Right ventricle myocardium inferior (tissue), 1 donor: ENCODE data around the gene HSPB8. TPM values are rescaled to one million over a fixed set of nuclear protein-coding genes. Genes with fewer than 3 reads are reported as not detected.

Experiments
- ATAC-seq: fragments of 200-7000 bp; cut with Tn5 transposase; one replicate; pipeline ENCODE4 v1.9.1; 2020; ENCODE audit warnings: mild to moderate bottlenecking, moderate library complexity
- DNase-seq: peaks from one replicate; pipeline ENCODE4 v3.0.0; 2021; ENCODE audit errors: missing footprints
- intact Hi-C: fragments of 100-400 bp; cut with DNase I; formaldehyde crosslinking; loops from one replicate; pipeline ENCODE4 v1.11.0; 2022
- long read RNA-seq: library from polyadenylated mRNA; unstranded; transcript quantifications from one replicate; pipeline ENCODE4 v2.0.0, GENCODE V29; 2021
- total RNA-seq: library from RNA; stranded (reverse); fragmentation: NEBNext Ultra II Directional; extraction: Animal tissue kit (Norgen Biotek cat#: 25700); gene quantifications from one replicate; pipeline ENCODE4 v1.2.1, GENCODE V29; 2021
- donor health status: DM: no; HTN: yes; CAD: no; lungs with severe emphysema.

Gene HSPB8
- 572 TPM for total RNA-seq
- long read RNA-seq, transcript HSPB8-201 (3 exons, 2,152 nt): major isoform, 937 of 963 reads
- long read RNA-seq, partial matches to known transcripts: 0 of 963 reads
- long read RNA-seq, other reads (novel, unspliced or antisense): 25 of 963 reads

DNA sequence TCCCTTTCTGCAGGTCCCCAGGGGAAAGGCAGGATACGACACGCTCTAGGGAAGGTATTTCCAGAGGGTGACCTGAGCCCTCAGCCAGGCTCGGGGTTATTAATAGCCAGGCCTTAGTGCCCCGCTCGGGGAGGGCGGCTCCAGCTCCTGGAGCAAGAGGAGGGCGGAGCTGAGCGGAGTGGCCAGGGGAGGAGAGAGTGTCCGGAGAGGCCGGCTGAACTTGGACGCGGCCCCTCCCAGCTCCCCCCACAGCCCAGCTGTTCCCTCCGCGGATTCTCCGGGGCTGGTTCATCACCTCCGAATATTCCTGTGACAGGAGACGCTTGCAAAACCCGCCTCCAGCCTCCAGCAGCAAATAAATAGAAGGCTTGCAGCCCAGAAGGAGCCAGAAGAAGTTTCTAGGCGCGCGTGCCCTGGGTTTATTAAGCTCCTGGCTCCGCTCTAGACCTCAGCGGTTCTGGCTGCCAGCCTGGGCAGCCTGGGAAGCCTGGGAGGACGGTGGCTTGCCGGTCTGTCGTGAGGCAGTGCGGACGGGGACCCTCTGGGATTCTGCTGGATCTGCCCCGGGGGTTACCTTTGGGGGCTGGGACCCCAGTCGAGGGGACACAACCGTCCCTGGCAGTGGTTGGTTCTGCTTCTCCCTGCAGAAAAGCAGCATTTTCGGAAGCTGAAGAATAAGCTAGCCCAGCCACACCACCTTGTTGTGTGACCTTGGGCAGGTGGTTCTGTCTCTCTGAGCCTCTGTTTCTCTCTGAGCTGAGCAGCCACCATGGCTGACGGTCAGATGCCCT is at the start of gene HSPB8:
TSS of gene HSPB8 (plus strand) at position 388 of the 791 bp plus-strand sequence. CDS start at position 770, 382 bp downstream.
- DNase-seq: peak; percentile 94
- intact Hi-C loops: loop anchor here (1.0 to 5.0 kb wide), 3 partner anchors 20 to 228 kb away; no protein-coding TSS in a partner anchor
- peak; percentile 92 for ATAC-seq

DNA sequence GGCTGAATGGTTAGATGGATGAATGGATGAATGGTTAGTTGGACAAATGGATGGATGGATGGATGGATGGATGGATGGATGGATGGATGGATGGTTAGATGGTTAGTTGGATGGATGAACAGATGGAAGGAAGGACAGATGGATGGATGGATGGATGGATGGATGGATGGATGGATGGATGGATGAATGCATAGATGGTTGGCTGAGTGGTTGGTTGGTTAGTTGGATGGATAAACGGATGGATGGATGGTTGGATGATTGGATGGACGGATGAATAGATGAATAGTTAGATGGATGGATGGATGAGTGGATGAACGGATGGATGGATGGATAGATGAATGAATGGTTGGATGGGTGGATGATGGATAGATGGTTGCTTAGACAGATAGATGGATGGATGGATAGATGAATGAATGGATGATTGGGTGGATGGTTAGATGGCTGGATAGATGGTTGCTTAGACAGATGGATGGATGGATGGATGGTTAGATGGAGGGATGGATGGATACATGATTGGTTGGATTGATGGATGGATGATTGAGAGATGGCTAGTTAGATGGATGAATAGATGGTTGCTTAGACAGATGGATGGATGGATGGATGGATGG is 48.8 kb upstream of the HSPB8 start:
- intact Hi-C loops: no loop called here
- no peak for ATAC-seq
- no peak for DNase-seq

DNA sequence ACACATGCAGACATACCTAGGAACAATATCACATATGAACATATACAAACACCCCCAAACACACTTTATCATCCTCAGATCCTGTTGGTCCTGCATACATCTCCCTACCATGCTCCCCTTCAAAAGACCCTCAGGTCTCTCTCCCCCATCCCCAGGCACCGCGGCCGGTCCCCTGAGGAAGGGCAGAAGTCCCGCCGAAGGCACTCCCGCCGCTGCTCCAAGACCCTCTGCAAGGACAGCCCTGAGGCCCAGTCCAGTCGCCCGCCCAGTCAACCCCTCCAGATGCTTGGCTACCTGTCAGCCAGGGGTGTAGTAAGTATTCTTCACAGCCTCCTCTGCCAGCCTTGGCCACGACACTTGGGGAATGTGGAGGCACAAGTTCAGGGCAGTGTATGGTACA is 48.2 kb upstream of the HSPB8 start:
- ATAC-seq: no peak
- intact Hi-C loops: no loop called here
- DNase-seq: no peak

DNA sequence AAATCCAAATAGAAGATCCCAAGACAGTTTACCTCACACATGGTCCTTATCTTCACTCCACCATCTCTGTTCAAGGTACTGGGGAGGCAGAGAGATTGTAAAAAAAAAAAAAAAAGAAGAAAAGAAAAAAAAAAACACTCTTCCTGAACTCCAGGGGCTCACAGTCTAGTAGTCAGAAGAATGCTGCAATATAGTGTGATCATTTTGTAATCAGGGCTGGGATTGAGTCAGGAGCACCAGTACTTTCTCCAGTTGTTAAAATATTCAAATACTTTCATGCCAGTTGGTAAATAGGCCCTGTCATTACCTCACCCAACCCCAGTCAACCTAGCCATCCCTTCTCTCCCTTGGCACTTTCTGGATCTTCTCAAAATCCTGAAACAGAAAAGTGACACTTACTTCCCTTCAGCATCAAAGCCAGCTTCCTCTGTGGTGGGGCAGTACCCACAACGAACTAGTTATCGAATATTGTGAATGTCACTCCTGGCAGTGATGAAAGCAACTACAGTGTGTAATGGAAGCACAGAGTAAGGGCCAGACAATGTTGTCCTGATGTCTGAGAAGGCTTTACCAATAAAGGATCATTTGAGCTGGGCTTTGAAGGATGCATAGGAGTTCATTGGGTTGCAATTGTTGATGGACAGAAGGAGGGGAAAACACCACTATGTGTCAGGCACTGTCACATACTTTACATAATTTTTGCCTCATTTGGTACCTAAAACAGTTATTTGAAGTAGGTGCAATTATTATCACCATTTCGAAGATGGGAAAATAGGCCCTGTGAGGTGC is 44.3 kb upstream of the HSPB8 start:
- intact Hi-C loops: no loop called here
- DNase-seq: no peak
- ATAC-seq: no peak

DNA sequence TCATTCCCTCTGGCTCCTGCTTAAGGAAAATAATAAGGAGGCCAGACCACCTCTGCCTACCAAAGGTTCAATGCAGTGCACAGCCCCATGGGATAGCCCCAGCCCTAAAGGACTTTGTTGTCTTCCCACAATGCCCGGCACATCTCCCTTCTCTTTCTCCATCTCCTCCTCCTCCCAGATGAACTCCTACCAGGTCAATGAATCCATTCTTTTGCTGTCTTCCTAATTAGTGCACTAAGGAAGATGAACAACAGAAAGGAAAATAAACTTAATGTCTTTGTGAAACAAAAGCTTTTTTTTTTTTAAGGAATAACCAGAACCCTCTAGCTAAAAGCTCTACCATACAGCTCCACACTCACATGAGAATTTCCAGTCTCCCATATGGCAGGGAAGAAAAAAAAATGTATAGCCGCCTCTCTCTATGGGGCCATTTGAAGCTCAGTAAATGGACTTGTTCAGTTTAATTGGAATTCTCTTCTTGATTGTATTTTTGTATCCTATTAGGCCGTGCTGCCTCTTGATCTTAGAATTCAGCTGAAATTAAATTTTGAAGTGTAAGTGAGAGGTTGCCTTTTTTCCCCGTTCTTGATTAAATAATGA is 41.8 kb upstream of the HSPB8 start:
- intact Hi-C loops: no loop called here
- DNase-seq (no peak), ATAC-seq (no peak)

GRCh38 chr12:119139448-119139847 is 39.3 kb upstream of the HSPB8 start:
- ATAC-seq (no peak), DNase-seq (no peak)
- intact Hi-C loops: no loop called here

DNA sequence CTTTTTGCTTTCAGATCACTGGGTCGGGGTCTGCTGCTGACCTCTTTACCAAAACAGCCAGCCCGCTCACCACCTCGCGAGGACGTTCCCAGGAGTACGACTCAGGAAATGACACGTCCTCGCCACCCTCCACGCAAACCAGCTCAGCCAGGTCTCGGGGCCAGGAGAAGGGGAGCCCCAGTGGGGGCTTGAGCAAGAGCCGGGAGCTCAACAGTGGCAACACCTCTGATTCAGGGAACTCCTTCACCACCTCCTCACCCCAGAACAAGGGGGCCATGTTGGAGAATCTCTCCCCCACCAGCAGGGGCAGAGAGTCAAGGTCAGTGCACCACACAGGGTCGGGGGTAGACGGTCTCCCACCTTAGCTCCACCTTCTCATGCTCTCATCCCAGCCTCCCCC is 33.4 kb upstream of the HSPB8 start:
- ATAC-seq (no peak), DNase-seq (no peak)
- intact Hi-C loops: no loop called here

DNA sequence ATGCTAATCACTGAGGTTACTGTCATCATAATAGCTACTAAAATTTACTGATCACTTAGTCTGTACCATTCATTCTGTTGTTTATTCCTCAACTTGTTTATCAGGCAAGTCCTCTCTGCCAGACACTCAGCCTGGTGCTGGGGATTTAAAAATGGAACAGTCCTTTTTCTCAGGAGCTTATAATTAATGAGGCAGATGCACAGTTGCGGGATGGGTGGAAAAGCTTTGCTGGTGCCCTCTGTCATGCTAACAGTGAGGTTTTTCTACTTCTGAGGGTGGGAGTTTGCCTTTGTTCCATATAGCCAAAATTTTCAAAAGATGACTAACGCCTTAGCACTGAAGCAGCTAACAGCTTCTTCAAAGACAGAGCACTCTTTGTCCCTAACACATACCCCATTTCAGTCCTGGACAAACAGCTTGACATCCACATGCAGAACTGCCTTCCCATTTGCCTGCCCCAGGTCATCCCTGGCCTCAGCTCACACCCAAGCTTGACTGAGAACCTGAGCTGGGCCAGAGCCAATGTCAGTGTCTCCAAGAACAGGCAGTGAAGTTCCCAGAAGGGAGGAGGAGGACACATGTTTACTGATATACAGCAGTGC is 30.8 kb upstream of the HSPB8 start:
- DNase-seq (no peak), ATAC-seq (no peak)
- intact Hi-C loops: no loop called here

- intact Hi-C loops: no loop called here
Measured at GRCh38 chr12:119149270-119149669, 29.5 kb upstream of the HSPB8 start.

DNA sequence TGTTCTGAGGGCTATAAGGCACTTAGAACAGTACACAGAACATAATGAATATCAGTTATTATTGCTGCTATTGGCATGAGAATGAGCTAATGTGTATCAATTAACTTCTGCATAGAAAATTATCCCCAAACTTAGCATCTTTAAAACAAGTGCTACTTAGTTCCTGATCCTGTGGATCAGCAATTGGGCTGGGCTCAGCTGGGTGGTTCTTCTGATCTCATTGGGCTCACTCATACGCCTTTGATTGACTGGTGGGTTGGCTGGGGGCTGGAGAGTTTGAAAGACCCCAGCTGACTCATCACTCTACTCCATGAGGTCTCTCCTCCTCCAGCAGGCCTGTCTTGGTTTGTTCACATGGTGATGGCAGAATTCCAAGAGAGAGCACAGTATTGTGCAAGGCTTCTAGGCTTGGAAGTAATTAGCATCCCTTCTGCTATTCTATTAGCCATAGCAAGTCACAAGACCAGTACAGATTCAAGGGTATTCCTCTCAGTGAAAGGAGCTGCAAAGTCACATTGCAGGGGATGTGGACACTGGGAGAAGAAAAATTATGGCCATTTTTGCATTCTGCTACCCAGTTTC is 27.2 kb upstream of the HSPB8 start:
- intact Hi-C loops: no loop called here
- ATAC-seq (no peak), DNase-seq (no peak)

More at GRCh38 chr12:119149270-119149669, 29.5 kb upstream of the HSPB8 start:
- no peak for DNase-seq
- peak; percentile 45 for ATAC-seq

- DNase-seq (peak; percentile 77), ATAC-seq (peak; percentile 63)
- intact Hi-C loops: no loop called here
Measured at GRCh38 chr12:119153477-119154434, 25.0 kb upstream of the HSPB8 start.

DNA sequence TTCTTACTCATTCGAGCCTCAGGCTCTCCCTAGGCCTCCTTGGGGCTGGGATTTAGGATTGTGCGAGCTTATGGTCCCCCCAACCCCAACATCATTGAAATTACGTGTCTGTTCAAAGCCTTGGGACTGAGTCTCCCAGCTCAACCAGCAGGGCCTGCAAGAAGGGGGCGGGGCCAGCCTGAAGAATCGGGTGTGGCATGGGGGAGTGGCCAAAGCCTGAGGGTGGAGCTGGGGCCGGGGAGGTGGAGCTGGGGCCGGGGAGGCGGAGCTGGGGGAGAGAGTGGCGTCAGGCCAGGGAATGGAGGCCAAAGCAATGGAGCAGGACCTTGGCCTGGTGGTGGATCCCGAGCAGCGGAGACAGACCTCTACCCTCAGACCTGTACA is 24.3 kb upstream of the HSPB8 start:
- DNase-seq: no peak
- intact Hi-C loops: no loop called here
- no peak for ATAC-seq

GRCh38 chr12:119156401-119157044 is 22.2 kb upstream of the HSPB8 start:
- DNase-seq: no peak
- no peak for ATAC-seq
- intact Hi-C loops: no loop called here

DNA sequence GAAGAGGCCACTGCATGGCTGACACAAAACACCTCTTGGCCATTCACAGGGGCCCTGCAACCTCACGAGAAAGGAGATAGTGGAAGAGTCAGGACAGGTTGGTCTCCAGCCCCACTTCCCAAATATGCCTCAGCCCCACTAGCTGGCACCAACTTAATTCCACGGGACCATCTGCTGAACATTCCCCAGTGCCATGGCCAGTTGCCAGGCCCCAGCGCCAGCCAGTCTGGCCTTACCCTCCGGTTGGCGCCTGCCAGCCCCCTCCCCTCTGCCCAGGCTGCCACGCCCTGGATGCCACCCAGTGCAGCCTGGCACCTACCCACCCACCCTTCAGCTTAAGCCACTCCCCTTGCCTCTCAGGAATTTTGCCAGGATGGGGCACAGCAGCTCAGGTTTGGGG is 21.2 kb upstream of the HSPB8 start:
- peak; percentile 77 for ATAC-seq

DNA sequence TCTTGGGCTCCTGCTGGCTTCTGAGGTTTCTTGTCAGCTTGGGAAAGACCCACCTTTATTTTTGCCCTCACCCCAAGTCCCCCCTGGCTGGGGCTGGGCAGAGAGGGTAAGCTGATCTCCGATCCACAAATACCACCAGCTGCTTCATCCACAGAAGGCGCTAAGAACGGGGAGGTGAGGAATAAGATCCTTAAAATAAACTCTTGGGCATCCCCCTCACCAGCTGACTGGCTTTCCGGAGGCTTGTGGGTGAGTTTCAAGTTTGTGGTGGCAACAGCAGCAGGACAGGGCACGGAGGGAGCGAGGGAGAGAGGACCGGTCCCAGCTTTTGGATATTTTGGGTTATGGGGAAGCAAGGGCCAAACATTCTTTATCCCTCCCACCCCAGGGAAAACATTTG is 20.8 kb upstream of the HSPB8 start:
- intact Hi-C loops: loop anchor here (1.0 kb wide), 1 partner anchor 20 kb away; the partner anchor contains the start of gene HSPB8
- ATAC-seq (peak; percentile 17), DNase-seq (no peak)

More for the DNA sequence above, 21.2 kb upstream of the HSPB8 start:
- DNase-seq: peak; percentile 82
- intact Hi-C loops: no loop called here

- intact Hi-C loops: loop anchor here (1.0 kb wide), 1 partner anchor 20 kb away; the partner anchor contains the start of gene HSPB8
- DNase-seq: no peak
- peak; percentile 72 for ATAC-seq
Measured at GRCh38 chr12:119158402-119158801, 20.3 kb upstream of the HSPB8 start.

GRCh38 chr12:119159844-119160243 is 18.9 kb upstream of the HSPB8 start:
- intact Hi-C loops: no loop called here
- DNase-seq (no peak), ATAC-seq (no peak)
